GM10266 (cell line): Measurements from ENCODE around the gene GPC1.

Source experiments
- DNase-seq: peaks from one replicate; pipeline ENCODE4 v3.0.0; 2012; ENCODE audit errors: extremely low spot score
- CTCF ChIP-seq: IDR thresholded peaks from 2 replicates; pipeline ENCODE4 v1.5.1; 2012; ENCODE audit warnings: mild to moderate bottlenecking, low read depth; ENCODE audit not compliant: control insufficient read depth, insufficient read depth; ENCODE audit errors: missing control alignments

Gene GPC1

GRCh38 chr2:240509667-240510512, 74.4 kb downstream of the GPC1 start:
- TF ChIP-seq CTCF, result no peak
- DNase-seq, result no peak

GRCh38 chr2:240510513-240511210, 75.2 kb downstream of the GPC1 start:
- no peak for DNase-seq
- no peak for TF ChIP-seq CTCF

GRCh38 chr2:240511351-240512108, 76.1 kb downstream of the GPC1 start:
- DNase-seq, result no peak
- no peak for TF ChIP-seq CTCF

GRCh38 chr2:240512109-240512485, 76.6 kb downstream of the GPC1 start:
- no peak for TF ChIP-seq CTCF

GRCh38 chr2:240512666-240513535, 77.4 kb downstream of the GPC1 start:
- no peak for DNase-seq
- no peak for TF ChIP-seq CTCF

More at GRCh38 chr2:240512109-240512485, 76.6 kb downstream of the GPC1 start:
- no peak for DNase-seq

GRCh38 chr2:240513549-240514287, 78.3 kb downstream of the GPC1 start:
- DNase-seq, result peak; percentile 94
- peak; percentile 96 for TF ChIP-seq CTCF
